SK-N-DZ (cell line): ENCODE data around the gene ZNRD2.

Experiments used
- DNase-seq: peaks from one replicate; pipeline ENCODE4 v3.0.0-alpha.2; 2015; ENCODE audit warnings: low spot score

The ZNRD2 gene

DNA sequence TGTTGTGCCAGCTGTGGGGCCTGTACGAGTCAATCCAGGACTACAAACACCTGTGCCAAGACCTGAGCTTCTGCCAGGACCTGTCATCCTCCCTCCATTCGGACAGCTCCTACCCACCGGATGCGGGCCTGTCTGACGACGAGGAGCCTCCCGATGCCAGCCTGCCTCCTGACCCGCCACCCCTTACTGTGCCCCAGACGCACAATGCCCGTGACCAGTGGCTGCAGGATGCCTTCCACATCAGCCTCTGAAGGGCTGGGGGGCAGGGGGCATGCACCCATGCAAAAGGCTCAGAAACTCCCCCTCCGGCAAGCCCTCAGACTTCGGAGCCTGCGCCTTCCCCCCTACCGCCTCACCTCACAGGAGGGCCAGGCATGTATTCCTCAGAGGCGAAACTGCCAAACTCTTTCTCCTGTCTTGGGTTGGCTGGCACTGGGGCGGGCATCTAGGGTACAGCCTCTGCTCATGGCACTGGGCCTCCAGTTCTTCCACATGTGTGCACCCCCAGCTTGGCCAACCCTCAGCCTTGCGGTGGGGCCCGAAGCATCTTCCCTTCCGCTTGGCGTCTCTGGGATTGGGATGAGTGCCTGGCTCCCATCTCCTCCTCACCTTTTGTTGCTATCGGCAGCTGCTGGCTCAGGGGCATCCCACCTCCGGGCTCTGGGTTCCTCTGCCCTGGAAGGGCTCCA lies 3.3 kb downstream of the ZNRD2 start:
- no peak for DNase-seq

DNA sequence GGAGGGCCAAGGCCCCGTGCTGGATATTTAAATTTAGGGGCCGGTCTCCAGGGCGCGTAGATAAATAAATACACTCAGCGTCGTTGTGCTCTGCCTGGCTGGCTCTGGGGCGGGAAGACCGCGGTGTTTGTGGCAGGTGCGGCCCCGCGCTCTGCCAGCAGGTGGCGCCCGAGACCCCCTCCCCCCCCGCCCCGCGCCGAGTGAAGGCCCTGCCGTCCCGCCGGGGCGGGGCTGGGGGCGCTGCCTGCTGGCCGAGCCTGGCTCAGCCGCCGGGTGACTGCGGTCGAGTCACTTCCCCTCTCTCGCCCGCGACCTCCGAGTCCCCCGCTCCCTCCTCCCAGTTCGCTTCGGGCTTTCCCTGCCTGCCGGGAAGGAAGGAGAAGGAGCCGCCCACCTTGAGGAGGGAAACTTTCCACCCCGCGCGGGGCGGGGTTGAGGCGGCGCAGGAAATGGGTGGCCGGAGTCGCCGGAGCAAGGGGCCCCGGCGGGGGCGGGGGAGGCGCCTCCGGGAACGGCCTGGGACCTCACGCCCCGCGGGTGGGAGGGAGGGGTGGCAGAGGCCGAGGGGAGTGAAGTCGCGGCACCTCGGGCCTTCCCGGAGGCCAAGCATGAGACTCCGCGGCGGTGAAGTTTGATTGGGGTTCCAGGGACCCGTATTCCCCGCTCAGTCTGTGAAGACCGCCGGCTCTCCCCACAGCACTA lies 4.0 kb downstream of the ZNRD2 start:
- DNase-seq, result peak; percentile 79

GRCh38 chr11:65574811-65575567 lies 4.7 kb downstream of the ZNRD2 start:
- DNase-seq, result no peak

DNA sequence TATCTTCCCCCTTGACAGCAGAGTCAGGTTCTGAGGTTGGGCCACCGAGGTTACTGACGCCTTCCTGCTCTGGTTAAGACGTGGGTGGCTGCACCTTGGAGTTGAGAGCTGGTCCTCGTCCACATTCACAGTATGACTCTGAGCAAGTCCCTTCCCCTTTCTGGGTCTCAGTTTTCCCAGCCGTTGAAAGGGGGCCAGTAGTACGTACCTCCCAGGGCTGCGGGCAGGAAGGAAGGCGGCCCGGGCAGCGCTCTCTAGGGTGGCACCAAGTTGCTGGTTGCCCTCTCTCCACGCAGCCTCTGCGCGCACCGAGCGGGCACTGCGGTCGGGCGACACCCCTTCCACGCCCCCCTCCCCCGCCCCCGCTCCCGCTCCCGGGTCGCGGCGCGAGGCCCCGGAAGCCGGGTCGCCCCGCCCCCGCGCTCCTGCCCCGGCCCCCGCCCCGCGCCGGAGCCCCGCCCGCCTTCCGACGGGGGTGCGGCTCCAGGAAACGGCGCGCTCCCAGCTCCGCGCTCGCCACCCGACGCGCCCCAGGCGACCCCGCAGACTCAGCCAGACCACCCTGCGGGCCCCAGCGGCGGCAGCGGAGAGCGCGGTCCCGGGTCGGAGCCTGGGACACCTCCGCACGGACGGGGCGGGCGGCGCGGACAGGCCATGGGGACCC lies 5.4 kb downstream of the ZNRD2 start, which contains the start of gene EHBP1L1:
Gene EHBP1L1, plus strand, starts transcription at position 486 of the 664 bp plus-strand sequence. CDS start 250 bp downstream, outside the sequence.
- no peak for DNase-seq

- DNase-seq, result no peak
Measured at GRCh38 chr11:65576232-65576866, 6.1 kb downstream of the ZNRD2 start.

- DNase-seq, result no peak
Measured at GRCh38 chr11:65576867-65577755, 6.8 kb downstream of the ZNRD2 start.

DNA sequence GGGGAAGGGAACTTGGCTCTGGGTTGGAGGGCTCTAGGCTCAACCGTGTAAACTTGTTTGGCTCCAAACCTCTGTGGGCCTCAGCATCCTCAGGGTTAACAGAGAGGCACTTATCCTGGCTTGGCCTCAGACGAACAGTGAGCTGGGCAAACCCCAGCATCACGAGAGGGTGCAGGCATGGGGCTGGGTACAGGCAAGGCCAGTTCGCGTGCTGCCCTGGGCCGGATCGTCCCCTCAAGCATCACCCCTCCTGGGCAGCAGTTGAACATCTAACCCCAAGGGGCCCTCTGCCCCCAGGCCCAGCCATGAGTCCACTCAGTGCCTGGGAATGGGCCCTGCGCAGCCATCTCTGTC lies 7.5 kb downstream of the ZNRD2 start:
- DNase-seq, result no peak

- no peak for DNase-seq
Measured at GRCh38 chr11:65578134-65578533, 7.9 kb downstream of the ZNRD2 start.

- DNase-seq, result no peak
Measured at GRCh38 chr11:65578667-65579066, 8.4 kb downstream of the ZNRD2 start.

DNA sequence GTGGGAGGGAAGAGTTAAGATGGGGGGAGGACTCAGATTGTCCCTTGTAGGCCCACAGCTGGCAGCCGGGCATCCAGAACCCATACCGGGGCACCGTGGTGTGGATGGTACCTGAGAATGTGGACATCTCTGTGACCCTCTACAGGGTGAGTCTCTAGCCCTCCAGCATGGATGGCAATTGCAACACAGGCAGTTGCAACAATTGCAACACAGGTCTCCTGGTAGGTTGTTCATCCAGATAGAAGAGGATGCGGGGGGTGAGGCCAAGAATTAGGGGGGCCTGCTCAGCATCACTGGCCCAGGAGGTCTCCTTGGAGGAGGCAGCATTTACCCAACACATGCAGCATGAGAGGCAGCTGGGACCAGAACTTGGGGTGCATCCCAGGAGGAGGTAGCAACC lies 9.0 kb downstream of the ZNRD2 start:
- no peak for DNase-seq

DNA sequence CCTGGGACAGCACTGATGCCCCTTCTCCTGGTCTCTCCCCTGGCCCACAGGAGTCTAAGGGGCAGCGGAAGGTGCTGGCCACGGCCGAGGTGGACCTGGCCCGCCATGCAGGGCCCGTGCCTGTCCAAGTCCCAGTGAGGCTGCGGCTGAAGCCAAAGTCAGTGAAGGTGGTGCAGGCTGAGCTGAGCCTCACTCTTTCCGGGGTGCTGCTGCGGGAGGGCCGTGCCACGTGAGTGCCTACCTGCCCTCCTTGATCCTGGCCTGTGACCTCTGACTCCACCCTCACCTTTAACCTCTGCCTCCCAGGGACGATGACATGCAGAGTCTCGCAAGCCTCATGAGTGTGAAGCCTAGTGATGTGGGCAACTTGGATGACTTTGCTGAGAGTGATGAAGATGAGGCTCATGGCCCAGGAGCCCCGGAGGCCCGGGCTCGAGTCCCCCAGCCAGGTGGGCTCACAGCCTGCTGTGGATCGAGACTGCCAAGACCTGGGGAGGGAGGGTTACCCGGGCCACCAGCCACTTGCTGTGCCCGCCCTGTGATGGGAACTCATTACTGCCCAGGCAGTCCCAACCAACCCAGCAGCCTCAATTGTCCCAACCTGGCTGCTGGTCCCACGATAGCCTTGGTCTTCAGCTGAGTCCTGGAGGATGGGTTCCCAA lies 9.9 kb downstream of the ZNRD2 start:
- DNase-seq, result no peak

GRCh38 chr11:65580756-65581155 lies 10.5 kb downstream of the ZNRD2 start:
- no peak for DNase-seq

DNA sequence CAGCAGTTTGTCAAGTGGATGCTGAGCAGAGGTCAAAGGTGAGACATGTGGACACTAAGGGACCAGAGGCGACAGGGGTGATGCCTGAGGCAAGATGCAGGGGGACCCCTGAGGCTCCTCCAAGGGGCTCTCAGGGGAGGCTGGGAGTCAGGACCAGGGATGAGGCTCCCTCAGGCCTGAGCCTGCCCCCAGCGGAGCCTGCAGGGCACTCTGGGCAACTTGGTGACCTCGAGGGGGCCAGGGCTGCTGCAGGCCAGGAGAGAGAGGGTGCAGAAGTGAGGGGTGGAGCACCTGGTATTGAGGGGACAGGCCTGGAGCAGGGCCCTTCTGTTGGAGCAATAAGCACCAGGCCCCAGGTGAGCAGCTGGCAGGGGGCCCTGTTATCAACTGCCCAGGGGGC lies 11.7 kb downstream of the ZNRD2 start:
- DNase-seq, result no peak

GRCh38 chr11:65583589-65583988 lies 13.3 kb downstream of the ZNRD2 start:
- DNase-seq, result no peak

- DNase-seq, result no peak
Measured at GRCh38 chr11:65584106-65584505, 13.8 kb downstream of the ZNRD2 start.

GRCh38 chr11:65584723-65585171 lies 14.5 kb downstream of the ZNRD2 start:
- no peak for DNase-seq

- DNase-seq, result no peak
Measured at GRCh38 chr11:65585396-65586246, 15.3 kb downstream of the ZNRD2 start.

DNA sequence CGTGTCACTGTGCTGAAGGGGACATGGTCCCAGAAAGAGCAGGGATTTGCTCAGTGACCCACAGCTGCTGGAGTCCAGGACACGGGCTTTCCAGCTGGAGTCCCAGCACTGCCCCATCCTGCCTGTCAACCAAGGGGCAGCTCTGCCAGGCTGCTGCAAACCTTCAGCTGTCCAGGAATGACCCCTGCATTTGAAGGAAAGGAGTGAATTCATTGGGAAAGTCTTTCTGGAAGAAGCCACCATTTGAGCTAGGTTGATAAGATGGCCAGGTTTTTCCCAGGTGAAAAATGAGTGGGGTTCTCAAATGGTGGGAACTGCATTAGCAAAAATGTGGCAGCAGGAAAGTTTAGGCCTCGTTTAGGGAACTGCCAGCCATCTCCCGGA lies 16.0 kb downstream of the ZNRD2 start:
- DNase-seq, result no peak

DNA sequence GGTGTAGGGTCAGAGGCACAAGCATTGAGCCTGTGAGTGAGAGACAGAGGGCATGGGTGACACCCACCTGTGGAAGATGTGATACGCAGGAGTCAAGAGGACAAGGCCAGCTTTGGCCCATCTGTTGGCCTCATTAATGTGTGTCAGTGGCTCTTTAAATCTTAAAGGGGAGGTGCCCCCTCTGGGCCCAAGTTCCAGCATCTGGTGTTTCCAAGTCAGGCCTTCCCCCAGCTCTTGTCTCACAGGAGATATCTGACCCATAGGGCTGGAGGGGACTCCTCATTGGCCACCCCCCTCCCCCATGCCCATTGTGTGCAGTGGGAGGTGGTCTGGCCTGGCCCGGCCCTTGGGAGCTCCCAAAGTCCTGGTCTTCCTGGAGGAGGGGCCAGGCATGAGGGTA lies 16.4 kb downstream of the ZNRD2 start:
- DNase-seq, result peak; percentile 58
